Skeletal muscle tissue (tissue), 4 donors: ENCODE measurements around the gene DPM2. TPM values are rescaled to one million over a fixed set of nuclear protein-coding genes. Genes with fewer than 3 reads are reported as not detected.

ENCODE experiments used
- H3K27ac ChIP-seq: one replicate; pipeline ENCODE4 v1.7.0; 2013; ENCODE audit warnings: mild to moderate bottlenecking, low read depth, low read length, inconsistent platforms
- H3K27me3 ChIP-seq, 3 donors: one replicate each; pipeline ENCODE4 v1.7.0; 2013; ENCODE audit warnings: low read length in 3 of 3; ENCODE audit not compliant: control insufficient read depth in 3 of 3, insufficient read depth in 3 of 3
- H3K36me3 ChIP-seq, 3 donors: one replicate each; pipeline ENCODE4 v1.7.0; 2013; ENCODE audit warnings: low read length in 3 of 3; ENCODE audit not compliant: control insufficient read depth in 3 of 3, insufficient read depth in 3 of 3
- H3K4me1 ChIP-seq, 3 donors: one replicate each; pipeline ENCODE4 v1.7.0; 2013; ENCODE audit warnings: low read length in 3 of 3, mild to moderate bottlenecking in 3 of 3; ENCODE audit not compliant: control insufficient read depth in 3 of 3, insufficient read depth in 3 of 3
- H3K4me3 ChIP-seq, 3 donors: one replicate each; pipeline ENCODE4 v1.7.0; 2013; ENCODE audit warnings: low read length in 3 of 3
- H3K9ac ChIP-seq, 3 donors: one replicate each; pipeline ENCODE4 v1.7.0; 2013; ENCODE audit warnings: low read length in 3 of 3, mild to moderate bottlenecking in 3 of 3, moderate library complexity in 2 of 3, low read depth in 1 of 3
- H3K9me3 ChIP-seq, 3 donors: one replicate each; pipeline ENCODE4 v1.7.0; 2013; ENCODE audit warnings: low read length in 3 of 3; ENCODE audit not compliant: control insufficient read depth in 3 of 3
- total RNA-seq: library from RNA; depleted of rRNA; stranded (reverse); fragments of >200 nt; gene quantifications from one replicate; pipeline ENCODE4 v1.2.3, GENCODE V29; 2014
- donor health status: Osteomylitis.

The DPM2 gene, protein sequence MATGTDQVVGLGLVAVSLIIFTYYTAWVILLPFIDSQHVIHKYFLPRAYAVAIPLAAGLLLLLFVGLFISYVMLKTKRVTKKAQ
- total RNA-seq = 7.3 TPM

DNA sequence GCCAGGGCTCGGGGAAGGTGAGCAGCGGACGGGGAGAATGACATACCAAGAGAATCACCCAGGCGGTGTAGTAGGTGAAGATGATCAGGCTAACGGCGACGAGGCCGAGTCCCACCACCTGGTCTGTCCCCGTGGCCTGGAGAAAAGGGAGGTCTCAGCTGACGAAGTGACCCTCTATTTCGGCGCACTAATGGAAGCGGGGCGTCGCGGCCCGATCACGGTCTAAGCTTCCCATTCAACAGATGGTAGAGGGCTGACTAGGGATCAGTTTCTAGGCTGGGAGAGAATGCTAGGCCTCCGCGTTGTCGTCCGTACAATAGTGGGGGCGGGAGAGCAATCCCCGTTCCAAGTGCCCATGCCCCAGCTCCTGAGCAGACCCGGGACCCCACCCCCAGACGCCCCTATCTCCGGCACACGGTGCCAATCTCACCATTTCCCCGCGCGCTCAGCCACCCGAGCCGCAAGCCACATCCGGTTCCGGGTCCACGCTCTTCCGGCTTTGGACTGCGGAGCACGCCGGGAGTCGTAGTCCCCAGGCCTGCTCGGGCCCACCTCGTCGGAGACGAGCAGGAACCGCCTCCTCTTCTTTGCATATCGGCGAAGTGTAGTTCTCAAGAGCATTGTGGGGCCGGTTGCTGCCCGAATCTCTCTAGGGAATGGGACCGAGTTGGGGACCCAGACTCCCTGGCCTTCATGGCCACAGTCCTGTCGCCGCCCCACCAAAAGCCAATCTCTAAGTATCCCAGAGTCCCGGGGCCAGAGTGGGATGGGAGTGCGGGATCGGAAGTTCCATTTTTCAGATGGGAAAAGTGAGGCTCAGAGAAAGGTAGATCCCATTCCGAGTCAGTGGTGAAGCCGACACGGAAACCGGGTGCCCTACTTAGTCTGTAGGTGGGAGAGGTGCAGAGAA is at the start of gene DPM2:
TSS of gene DPM2 (minus strand) at position 467 of the 910 bp plus-strand sequence. CDS start at position 433, 34 bp downstream.
- Histone ChIP-seq H3K9me3 (no peaks in the 10 kb centered on the region), H3K4me3 (peak within 1 kb of the TSS; percentile 86 to 98 (median 88)), H3K27me3 (peaks cover 0 to 4% (median 0%) of the 10 kb centered on the region in 3 donors), H3K27ac (peak within 1 kb of the TSS; percentile 51), H3K9ac (peak within 1 kb of the TSS; percentile 84 to 91 (median 85)), H3K36me3 (peaks cover 0 to 7% (median 2%) of the 10 kb centered on the region in 3 donors), H3K4me1 (peaks cover 32 to 42% (median 35%) of the 10 kb centered on the region in 3 donors)

DNA sequence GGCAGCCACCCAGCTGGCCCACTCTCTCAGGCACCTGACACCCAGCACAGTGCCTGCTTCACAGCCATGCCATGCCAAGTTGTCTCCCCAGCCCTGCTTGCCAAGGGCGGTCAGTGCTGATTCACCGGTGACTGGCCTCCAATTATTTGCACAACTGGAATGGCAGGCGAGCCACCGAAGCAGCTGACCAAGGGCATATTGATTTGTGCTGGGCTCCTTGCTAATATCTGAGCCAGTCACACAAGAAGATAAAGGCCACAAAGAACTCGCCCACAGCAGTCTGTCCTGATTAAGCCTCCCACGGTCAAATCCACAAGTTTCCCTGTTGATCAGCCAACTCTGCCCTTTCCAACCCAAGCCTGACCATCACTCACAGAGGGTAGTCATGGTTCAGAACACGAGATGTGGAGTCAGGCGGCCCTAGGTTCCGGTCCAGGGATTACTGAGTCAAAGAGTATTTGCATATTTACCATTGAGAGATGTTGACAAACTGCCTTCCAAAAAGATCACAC is 49.5 kb upstream of the DPM2 start:
- peak overlapping the region; percentile 85 for H3K27ac ChIP-seq
- no peaks in the 10 kb centered on the region for H3K9me3 ChIP-seq
- peak overlapping the region in 1 of 3 donors; percentile 35 for H3K9ac ChIP-seq
- H3K36me3 ChIP-seq = no peaks in the 10 kb centered on the region
- peaks cover 4 to 34% (median 27%) of the 10 kb centered on the region in 3 donors for H3K4me1 ChIP-seq
- H3K27me3 ChIP-seq = no peaks in the 10 kb centered on the region
- no peak overlapping the region for H3K4me3 ChIP-seq

DNA sequence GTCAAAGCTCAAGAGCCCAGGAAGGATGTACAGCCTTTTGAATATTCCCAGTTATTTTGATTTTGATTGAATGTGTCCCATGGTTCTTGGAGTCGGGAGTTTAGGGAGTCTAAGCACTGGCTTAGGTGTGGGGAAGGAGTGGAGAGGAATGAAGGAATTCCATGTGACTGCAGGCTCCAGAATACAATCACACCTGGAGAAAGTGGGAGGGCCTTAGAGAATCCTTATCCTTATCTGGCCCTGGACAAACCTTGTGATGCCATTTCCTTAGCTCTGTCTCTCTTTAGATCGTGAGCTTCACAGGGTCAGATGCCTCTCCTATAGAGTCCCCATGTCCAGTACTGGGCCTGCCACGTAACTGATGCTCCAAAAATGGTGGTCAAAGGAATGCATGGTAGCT is 47.4 kb upstream of the DPM2 start:
- Histone ChIP-seq H3K4me3 (no peak overlapping the region), H3K36me3 (no peaks in the 10 kb centered on the region), H3K27me3 (no peaks in the 10 kb centered on the region), H3K27ac (no peak overlapping the region), H3K9me3 (no peaks in the 10 kb centered on the region), H3K4me1 (peaks cover 7 to 40% (median 26%) of the 10 kb centered on the region in 3 donors), H3K9ac (no peak overlapping the region)

DNA sequence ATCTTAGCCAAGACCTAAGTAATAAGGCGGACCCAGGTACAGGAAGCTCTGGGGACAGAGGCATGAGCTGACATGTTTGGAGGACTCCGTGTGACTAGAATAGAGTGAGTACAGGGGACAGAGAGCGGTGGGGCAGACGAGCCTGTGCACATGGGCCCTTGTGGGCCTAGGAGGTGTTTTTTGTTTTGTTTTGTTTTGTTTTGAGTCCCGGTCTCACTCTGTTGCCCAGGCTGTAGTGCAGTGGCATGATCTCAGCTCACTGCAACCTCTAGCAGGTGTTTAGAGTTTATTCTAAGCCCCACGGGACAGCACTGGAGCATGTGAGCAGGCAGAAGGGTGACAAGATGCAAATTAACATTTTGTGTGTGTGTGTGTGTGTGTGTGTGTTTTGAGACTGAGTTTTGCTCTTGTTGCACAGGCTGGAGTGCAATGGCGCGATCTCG is 46.2 kb upstream of the DPM2 start:
- peak overlapping the region; percentile 51 for H3K27ac ChIP-seq

DNA sequence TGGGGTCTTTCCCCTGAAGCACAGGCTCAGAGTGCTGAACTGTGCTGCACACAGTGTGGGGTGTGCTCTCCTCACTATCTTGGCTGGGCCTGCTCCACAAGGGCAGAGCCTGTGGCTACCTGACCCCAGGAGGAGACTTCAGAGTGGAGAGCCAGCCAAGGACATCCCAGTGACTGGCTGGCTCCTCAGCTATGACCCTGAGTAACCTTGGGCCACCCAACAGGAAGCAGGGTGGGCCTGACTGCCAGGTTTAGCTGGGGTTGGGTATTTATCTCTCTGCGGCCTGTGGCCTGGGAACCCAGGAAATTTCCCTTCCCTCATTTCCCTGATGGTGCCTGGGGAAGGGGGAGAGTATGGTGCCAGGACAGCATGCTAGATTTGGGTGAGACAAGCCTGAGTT is 45.3 kb upstream of the DPM2 start:
- Histone ChIP-seq H3K4me3 (no peak overlapping the region), H3K9ac (peak overlapping the region in 2 of 3 donors; percentile 20 to 40), H3K9me3 (no peaks in the 10 kb centered on the region), H3K36me3 (no peaks in the 10 kb centered on the region), H3K27ac (no peak overlapping the region), H3K27me3 (no peaks in the 10 kb centered on the region), H3K4me1 (peaks cover 28 to 51% (median 40%) of the 10 kb centered on the region in 3 donors)

More for the DNA sequence above, 46.2 kb upstream of the DPM2 start:
- H3K9me3 ChIP-seq = no peaks in the 10 kb centered on the region
- H3K4me3 ChIP-seq = no peak overlapping the region
- H3K4me1 ChIP-seq = peaks cover 19 to 48% (median 34%) of the 10 kb centered on the region in 3 donors
- H3K36me3 ChIP-seq = no peaks in the 10 kb centered on the region
- no peak overlapping the region for H3K9ac ChIP-seq
- no peaks in the 10 kb centered on the region for H3K27me3 ChIP-seq

DNA sequence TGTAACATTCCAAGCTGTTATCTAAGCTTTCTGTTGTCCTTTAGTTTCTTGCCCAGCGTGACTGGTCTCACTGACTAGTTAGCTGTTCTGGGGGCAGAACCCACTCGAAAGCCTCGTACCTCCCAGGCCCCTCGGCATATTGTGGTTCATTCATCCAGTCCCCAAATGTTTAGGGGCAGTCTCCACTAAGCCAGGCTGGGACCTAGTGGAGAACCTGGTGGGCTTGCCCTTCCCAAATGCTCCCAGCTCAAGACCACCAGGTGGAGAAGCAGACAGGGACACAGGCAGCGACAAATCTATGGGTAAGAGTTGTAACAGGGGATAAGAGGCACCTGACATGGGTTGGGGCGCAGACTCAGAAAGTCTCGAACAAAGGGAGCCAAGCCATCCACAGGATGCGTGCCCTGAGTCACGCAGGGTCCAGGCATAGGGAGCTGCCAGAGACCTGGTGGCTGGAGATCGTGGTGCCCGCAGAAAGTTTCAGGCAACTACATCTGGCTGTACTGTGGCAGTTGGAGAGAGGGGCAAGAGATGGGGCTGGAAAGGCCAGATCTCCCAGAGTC is 44.0 kb upstream of the DPM2 start:
- H3K36me3 ChIP-seq = no peaks in the 10 kb centered on the region
- H3K27me3 ChIP-seq = no peaks in the 10 kb centered on the region
- no peaks in the 10 kb centered on the region for H3K9me3 ChIP-seq
- peaks cover 40 to 56% (median 45%) of the 10 kb centered on the region in 3 donors for H3K4me1 ChIP-seq
- H3K4me3 ChIP-seq = peak overlapping the region; percentile 68 to 84 (median 77)
- H3K9ac ChIP-seq = peak overlapping the region; percentile 73 to 95 (median 93)
- H3K27ac ChIP-seq = peak overlapping the region; percentile 85

DNA sequence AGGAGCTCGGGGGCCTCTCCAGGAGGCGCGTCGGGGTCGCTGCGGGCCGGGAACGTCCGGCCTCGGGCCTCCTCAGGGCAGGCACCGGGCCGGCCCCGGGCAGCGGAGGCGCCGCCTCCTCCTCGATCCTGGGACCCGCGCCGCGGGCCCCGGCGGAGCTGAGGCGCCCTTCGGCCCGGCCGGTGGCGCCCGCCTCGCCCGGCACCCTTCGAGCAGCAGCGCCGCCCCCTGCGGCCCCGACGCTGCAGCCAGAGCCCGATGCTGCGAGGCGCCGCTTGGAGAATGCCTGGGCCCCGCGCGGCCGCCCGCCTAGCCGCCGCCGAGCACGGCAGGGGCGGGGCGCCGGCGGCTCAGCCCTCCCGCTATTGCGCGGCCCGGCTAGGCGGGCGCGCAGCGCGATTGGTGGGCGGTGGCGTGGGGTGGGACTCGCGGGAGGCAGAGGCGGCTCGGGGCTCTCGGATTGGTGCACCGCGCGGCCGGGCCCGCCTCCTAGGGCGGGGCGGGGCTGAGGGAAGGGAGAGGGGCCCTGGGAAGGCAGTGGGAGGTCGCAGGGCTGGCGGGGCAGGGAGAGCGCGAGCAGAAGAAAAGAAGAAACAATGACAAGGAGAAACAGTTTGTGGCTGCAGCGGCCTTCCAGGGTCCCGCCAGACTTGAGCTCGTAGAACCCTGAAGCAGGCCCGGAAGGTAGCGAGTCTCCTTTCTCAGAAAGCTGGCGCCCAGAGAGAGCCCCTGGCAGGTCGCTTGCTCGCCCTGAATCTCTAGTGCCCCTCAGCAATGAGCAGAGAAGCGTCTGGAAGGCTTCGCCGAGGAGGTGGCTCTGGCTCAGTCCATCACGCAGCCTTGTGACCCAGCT is 43.3 kb upstream of the DPM2 start, which contains the start of gene EEIG1:
TSS of gene EEIG1 (minus strand) at position 284 of the 853 bp plus-strand sequence. CDS start 852 bp downstream, outside the sequence.
- H3K36me3 ChIP-seq = no peaks in the 10 kb centered on the region
- H3K9ac ChIP-seq = peak within 1 kb of the TSS; percentile 80 to 95 (median 93)
- peaks cover 47 to 63% (median 52%) of the 10 kb centered on the region in 3 donors for H3K4me1 ChIP-seq
- H3K27ac ChIP-seq = peak within 1 kb of the TSS; percentile 85
- peak within 1 kb of the TSS; percentile 79 to 84 (median 81) for H3K4me3 ChIP-seq
- no peaks in the 10 kb centered on the region for H3K9me3 ChIP-seq
- no peaks in the 10 kb centered on the region for H3K27me3 ChIP-seq

DNA sequence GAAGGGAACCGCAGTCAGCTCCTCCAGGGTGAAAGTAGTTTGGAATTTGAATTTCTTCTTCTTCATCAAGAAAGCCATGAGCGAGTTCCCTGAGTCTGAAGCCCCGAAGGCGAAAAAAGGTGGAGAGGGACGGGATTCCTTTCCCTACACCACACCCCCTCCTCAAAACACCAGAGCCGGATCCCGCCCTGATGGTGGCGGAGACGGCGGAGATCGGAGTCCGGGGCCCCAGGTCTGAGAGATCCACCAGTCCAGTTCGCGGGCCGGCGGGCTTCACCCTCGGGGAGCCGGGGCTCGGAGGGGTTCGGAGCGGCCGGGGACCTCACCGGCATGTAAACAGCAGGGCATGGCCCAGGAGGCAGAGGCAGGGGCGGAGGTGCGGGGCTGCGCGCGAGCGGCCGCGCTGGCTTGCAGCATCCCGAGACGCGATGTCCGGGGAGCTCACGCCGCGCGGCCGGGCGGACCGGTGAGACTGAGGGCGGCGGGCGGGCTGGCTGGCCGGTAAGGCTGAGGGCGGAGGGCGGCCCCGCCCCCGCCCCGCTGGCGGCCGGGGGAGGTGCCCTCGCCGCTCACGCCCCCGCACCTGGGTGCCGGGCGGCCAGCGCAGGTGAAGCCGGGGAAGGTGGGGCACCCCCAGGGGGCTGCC is 42.5 kb upstream of the DPM2 start:
- Histone ChIP-seq H3K36me3 (no peaks in the 10 kb centered on the region), H3K27me3 (no peaks in the 10 kb centered on the region), H3K4me3 (peak overlapping the region; percentile 79 to 82 (median 81)), H3K9me3 (no peaks in the 10 kb centered on the region), H3K4me1 (peaks cover 54 to 70% (median 59%) of the 10 kb centered on the region in 3 donors), H3K27ac (peak overlapping the region; percentile 58), H3K9ac (peak overlapping the region; percentile 51 to 85 (median 80))
